Chondrocyte (in vitro differentiated cells): Measurements from ENCODE around the gene ANKRD49. TPM values are rescaled to one million over a fixed set of nuclear protein-coding genes. Genes with fewer than 3 reads are reported as not detected.

Experiments
- DNase-seq: peaks from one replicate; pipeline ENCODE4 v3.0.0; 2021; ENCODE audit warnings: mixed read lengths, low spot score
- H3K27ac Mint-ChIP-seq: one replicate; pipeline ENCODE4 v1.8.0; 2021; ENCODE audit warnings: mild to moderate bottlenecking, moderate library complexity, mixed read lengths; ENCODE audit not compliant: unreplicated experiment
- H3K27me3 Mint-ChIP-seq: 2 replicates; pipeline ENCODE4 v1.8.0; 2021; ENCODE audit warnings: low read depth, mixed read lengths
- H3K36me3 Mint-ChIP-seq: 2 replicates; pipeline ENCODE4 v1.8.0; 2021; ENCODE audit warnings: low read depth, mixed read lengths
- H3K4me1 Mint-ChIP-seq: 2 replicates; pipeline ENCODE4 v1.8.0; 2021; ENCODE audit warnings: low read depth, mild to moderate bottlenecking, mixed read lengths
- H3K4me3 Mint-ChIP-seq: one replicate; pipeline ENCODE4 v1.8.0; 2021; ENCODE audit warnings: mild to moderate bottlenecking, moderate library complexity, mixed read lengths; ENCODE audit not compliant: unreplicated experiment
- H3K9me3 Mint-ChIP-seq: 2 replicates; pipeline ENCODE4 v1.8.0; 2021; ENCODE audit warnings: low read depth, mixed read lengths
- microRNA-seq: library from miRNA; unstranded; fragments of <30 nt; microRNA quantifications from one replicate; pipeline ENCODE4 v1.2.0, GENCODE V29; 2020; ENCODE audit warnings: borderline number of aligned reads
- total RNA-seq: library from RNA; stranded (reverse); gene quantifications from 3 replicates; pipeline ENCODE4 v1.2.1, GENCODE V29; 2021
- TF ChIP-seq, protein P1 (sequence below): fragments of 200-600 bp; sonication (generic); IDR thresholded peaks from 2 replicates; pipeline ENCODE4 v1.5.0; 2021; ENCODE audit warnings: antibody characterized with exemption, mild to moderate bottlenecking, moderate library complexity

The ANKRD49 gene
- total RNA-seq, 1 donor from 2014 or later: 8.9 TPM

DNA sequence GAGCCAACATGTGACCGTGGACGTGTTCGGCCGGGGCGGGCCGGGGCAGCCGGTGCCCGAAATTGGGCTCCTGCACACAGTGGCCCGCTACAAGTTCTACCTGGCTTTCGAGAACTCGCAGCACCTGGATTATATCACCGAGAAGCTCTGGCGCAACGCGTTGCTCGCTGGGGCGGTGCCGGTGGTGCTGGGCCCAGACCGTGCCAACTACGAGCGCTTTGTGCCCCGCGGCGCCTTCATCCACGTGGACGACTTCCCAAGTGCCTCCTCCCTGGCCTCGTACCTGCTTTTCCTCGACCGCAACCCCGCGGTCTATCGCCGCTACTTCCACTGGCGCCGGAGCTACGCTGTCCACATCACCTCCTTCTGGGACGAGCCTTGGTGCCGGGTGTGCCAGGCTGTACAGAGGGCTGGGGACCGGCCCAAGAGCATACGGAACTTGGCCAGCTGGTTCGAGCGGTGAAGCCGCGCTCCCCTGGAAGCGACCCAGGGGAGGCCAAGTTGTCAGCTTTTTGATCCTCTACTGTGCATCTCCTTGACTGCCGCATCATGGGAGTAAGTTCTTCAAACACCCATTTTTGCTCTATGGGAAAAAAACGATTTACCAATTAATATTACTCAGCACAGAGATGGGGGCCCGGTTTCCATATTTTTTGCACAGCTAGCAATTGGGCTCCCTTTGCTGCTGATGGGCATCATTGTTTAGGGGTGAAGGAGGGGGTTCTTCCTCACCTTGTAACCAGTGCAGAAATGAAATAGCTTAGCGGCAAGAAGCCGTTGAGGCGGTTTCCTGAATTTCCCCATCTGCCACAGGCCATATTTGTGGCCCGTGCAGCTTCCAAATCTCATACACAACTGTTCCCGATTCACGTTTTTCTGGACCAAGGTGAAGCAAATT lies 51.7 kb downstream of the ANKRD49 start:
- DNase-seq: no peak
- H3K27ac Mint-ChIP-seq: peak overlapping the region; percentile 82

DNA sequence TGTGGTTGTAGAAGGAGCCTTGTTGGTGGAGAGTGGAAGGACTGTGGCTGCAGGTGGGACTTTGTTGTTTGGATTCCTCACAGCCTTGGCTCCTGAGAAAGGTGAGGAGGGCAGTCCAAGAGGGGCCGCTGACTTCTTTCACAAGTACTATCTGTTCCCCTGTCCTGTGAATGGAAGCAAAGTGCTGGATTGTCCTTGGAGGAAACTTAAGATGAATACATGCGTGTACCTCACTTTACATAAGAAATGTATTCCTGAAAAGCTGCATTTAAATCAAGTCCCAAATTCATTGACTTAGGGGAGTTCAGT lies 52.3 kb downstream of the ANKRD49 start:
- peak overlapping the region; percentile 41 for H3K27ac Mint-ChIP-seq
- peak overlapping the region; percentile 96 for H3K4me3 Mint-ChIP-seq
- H3K27me3 Mint-ChIP-seq: no peaks in the 10 kb centered on the region
- H3K4me1 Mint-ChIP-seq: peaks cover 66% of the 10 kb centered on the region
- no peak for DNase-seq
- H3K9me3 Mint-ChIP-seq: no peaks in the 10 kb centered on the region
- TF ChIP-seq, protein P1, sequence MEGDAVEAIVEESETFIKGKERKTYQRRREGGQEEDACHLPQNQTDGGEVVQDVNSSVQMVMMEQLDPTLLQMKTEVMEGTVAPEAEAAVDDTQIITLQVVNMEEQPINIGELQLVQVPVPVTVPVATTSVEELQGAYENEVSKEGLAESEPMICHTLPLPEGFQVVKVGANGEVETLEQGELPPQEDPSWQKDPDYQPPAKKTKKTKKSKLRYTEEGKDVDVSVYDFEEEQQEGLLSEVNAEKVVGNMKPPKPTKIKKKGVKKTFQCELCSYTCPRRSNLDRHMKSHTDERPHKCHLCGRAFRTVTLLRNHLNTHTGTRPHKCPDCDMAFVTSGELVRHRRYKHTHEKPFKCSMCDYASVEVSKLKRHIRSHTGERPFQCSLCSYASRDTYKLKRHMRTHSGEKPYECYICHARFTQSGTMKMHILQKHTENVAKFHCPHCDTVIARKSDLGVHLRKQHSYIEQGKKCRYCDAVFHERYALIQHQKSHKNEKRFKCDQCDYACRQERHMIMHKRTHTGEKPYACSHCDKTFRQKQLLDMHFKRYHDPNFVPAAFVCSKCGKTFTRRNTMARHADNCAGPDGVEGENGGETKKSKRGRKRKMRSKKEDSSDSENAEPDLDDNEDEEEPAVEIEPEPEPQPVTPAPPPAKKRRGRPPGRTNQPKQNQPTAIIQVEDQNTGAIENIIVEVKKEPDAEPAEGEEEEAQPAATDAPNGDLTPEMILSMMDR: no peak
- no peaks in the 10 kb centered on the region for H3K36me3 Mint-ChIP-seq

More for the DNA sequence above, 51.7 kb downstream of the ANKRD49 start:
- TF ChIP-seq, protein P1: no peak
- Mint-ChIP-seq H3K4me1 (peaks cover 64% of the 10 kb centered on the region), H3K36me3 (no peaks in the 10 kb centered on the region), H3K4me3 (peak overlapping the region; percentile 96), H3K9me3 (no peaks in the 10 kb centered on the region), H3K27me3 (no peaks in the 10 kb centered on the region)

DNA sequence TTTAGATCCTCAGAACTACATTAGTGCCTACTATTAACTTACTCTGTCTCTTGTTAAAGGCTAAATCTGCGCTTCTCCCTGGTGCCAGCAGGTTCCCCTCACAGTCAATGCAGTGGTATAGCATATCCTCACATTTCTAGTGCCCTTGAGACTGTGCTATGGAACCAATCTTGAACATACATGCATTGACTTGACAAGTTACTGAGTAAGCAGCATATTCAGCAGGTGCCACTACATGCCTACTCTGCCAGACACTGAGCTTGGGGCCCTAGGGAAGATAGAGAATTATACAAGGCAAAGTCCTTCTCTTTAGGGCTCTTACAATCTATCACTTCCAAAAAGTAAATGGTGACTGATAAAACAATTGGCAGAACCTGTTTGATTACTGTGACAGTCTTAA lies 53.1 kb downstream of the ANKRD49 start:
- H3K9me3 Mint-ChIP-seq: no peaks in the 10 kb centered on the region
- H3K4me1 Mint-ChIP-seq: peaks cover 66% of the 10 kb centered on the region
- peak overlapping the region; percentile 96 for H3K4me3 Mint-ChIP-seq
- no peaks in the 10 kb centered on the region for H3K36me3 Mint-ChIP-seq
- peak overlapping the region; percentile 37 for H3K27ac Mint-ChIP-seq
- TF ChIP-seq, protein P1: no peak
- DNase-seq: no peak
- no peaks in the 10 kb centered on the region for H3K27me3 Mint-ChIP-seq

DNA sequence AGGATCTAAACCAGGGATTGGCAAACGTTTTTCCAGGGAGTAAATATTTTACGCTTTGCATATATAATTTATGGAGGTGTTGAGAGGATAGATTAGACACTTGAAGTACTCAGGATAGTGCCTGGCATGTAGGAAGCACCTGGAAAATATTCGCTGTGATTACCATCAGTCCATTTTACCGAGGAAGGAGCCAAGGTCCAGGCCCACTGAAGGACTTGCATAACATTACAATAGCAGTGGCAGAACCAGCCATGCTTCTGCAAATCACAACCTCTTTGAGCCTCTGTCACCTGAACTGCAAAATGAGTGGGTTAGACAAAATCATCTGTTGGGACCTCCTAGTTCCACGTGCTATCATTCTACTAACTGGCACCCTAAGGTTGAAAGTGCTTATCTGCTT lies 55.4 kb downstream of the ANKRD49 start:
- no peaks in the 10 kb centered on the region for H3K9me3 Mint-ChIP-seq
- H3K36me3 Mint-ChIP-seq: no peaks in the 10 kb centered on the region
- H3K27ac Mint-ChIP-seq: peak overlapping the region; percentile 8
- TF ChIP-seq, protein P1: no peak
- H3K27me3 Mint-ChIP-seq: no peaks in the 10 kb centered on the region
- H3K4me3 Mint-ChIP-seq: no peak overlapping the region
- H3K4me1 Mint-ChIP-seq: peaks cover 54% of the 10 kb centered on the region
- DNase-seq: no peak

Small RNAs within 50 kb of the gene (microRNA-seq; reads per million reads assigned to microRNA genes)
- gene MIR548L: 5.0 reads per million

Other genes starting within 250 kb of the ANKRD49 start
- not detected in 3 replicates for gene IZUMO1R, start 189.4 kb upstream of the ANKRD49 start, total RNA-seq
- 0.05 TPM in 1 of 3 replicates, not detected in the others for gene GPR83, start 92.6 kb upstream of the ANKRD49 start, total RNA-seq
- 13.7 to 21.7 TPM (median 15.5 TPM) in 3 replicates for gene MRE11, start 140 bp upstream of the ANKRD49 start, total RNA-seq
- not detected in 3 replicates for gene C11orf97, start 18.5 kb downstream of the ANKRD49 start, total RNA-seq
- gene FUT4, start 49.9 kb downstream of the ANKRD49 start, total RNA-seq: 4.6 to 8.6 TPM (median 7.7 TPM) in 3 replicates
- 2.4 to 2.6 TPM (median 2.5 TPM) in 3 replicates for gene PIWIL4, start 73.4 kb downstream of the ANKRD49 start, total RNA-seq